Vagina (tissue), 2 donors: Measurements from ENCODE around the gene TRAPPC2L. TPM values are rescaled to one million over a fixed set of nuclear protein-coding genes. Genes with fewer than 3 reads are reported as not detected.

ENCODE experiments used
- DNase-seq, 2 donors: peaks; one replicate each; pipeline ENCODE4 v3.0.0-alpha.2; 2017; ENCODE audit errors: extremely low spot score in 2 of 2
- H3K27ac ChIP-seq: fragments of 200-600 bp; sonication (generic); one replicate; pipeline ENCODE4 v1.5.1; 2019
- H3K27me3 ChIP-seq: fragments of 200-600 bp; sonication (generic); one replicate; pipeline ENCODE4 v1.5.1; 2019
- H3K36me3 ChIP-seq, 2 donors: fragments of 200-600 bp; sonication (generic); one replicate each; pipeline ENCODE4 v1.5.1; 2017 to 2019
- H3K4me1 ChIP-seq: fragments of 200-600 bp; sonication (generic); one replicate; pipeline ENCODE4 v1.5.1; 2019
- H3K4me3 ChIP-seq, 2 donors: fragments of 200-600 bp; sonication (generic); 1 replicate in 1 of 2; 2 replicates in 1 of 2; pipeline ENCODE4 v1.5.1; 2016 to 2019
- H3K9me3 ChIP-seq: fragments of 200-600 bp; sonication (generic); one replicate; pipeline ENCODE4 v1.5.1; 2019
- CTCF ChIP-seq, 3 experiments: fragments of 450-650 bp in 2 of 3; fragments of 200-600 bp in 1 of 3; sonication (generic) in 1 of 3; IDR thresholded peaks; one replicate each; pipeline ENCODE4 v1.5.1; 2017 to 2019; ENCODE audit warnings: antibody characterized with exemption in 3 of 3, mild to moderate bottlenecking in 2 of 3, moderate library complexity in 2 of 3
- POLR2A ChIP-seq, 2 donors: fragments of 450-650 bp; IDR thresholded peaks; one replicate each; pipeline ENCODE4 v1.6.1; 2017; ENCODE audit warnings: antibody characterized with exemption in 2 of 2, mild to moderate bottlenecking in 2 of 2, moderate library complexity in 2 of 2
- POLR2AphosphoS5 ChIP-seq, 2 donors: sonication (generic); formaldehyde crosslinking; IDR thresholded peaks; one replicate each; pipeline ENCODE4 v1.9.0; 2017; ENCODE audit warnings: antibody characterized with exemption in 2 of 2, mild to moderate bottlenecking in 2 of 2, low read depth in 1 of 2; ENCODE audit not compliant: insufficient read depth in 1 of 2
- intact Hi-C: fragments of 100-400 bp; cut with DNase I; formaldehyde crosslinking; loops from one replicate; pipeline ENCODE4 v1.15.1; 2023
- total RNA-seq: library from RNA; depleted of rRNA; stranded (reverse); fragments of >200 nt; gene quantifications from one replicate; pipeline ENCODE4 v1.2.3, GENCODE V29; 2016

Gene TRAPPC2L
- total RNA-seq, 1 donor from 2014 or later, result 50.8 TPM

DNA sequence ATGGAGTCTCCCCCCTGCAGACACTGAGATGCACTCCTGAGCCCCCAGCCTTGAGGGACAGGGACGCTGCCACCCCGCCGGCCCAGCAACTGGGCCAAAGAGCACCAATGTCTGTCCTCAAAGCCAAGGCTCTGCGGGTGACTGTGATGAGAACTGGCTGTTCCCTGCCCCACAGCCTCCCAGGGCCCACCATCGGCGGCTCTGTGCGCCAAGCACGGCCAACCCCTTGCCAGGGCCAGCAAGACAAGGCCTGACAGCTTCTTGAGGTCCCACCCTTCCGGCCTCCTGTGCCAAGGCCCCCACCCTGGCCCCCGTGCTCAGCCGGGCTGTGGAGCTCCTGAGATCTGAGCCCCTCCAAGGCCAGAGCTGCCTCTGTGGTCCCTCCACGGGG, 43.7 kb downstream of the TRAPPC2L start:
- Histone ChIP-seq H3K9me3 (no peaks in the 10 kb centered on the region), H3K27me3 (no peaks in the 10 kb centered on the region), H3K4me3 (no peak overlapping the region), H3K4me1 (no peaks in the 10 kb centered on the region), H3K27ac (no peak overlapping the region), H3K36me3 (no peaks in the 10 kb centered on the region)
- TF ChIP-seq CTCF (IDR thresholded peaks at IDR 0.05) (no peak), POLR2A (IDR thresholded peaks at IDR 0.05) (no peak), POLR2AphosphoS5 (IDR thresholded peaks at IDR 0.05; ENCODE audit: insufficient read depth in 1 of 2, low read depth in 1 of 2) (no peak)
- no peak for DNase-seq
- intact Hi-C loops, result no loop called here

GRCh38 chr16:88901718-88902337, 44.9 kb downstream of the TRAPPC2L start:
- intact Hi-C loops, result no loop called here
- no peak for TF ChIP-seq CTCF (IDR thresholded peaks at IDR 0.05)
- no peak for TF ChIP-seq POLR2AphosphoS5 (IDR thresholded peaks at IDR 0.05; ENCODE audit: insufficient read depth in 1 of 2, low read depth in 1 of 2)
- TF ChIP-seq POLR2A (IDR thresholded peaks at IDR 0.05), result no peak
- Histone ChIP-seq H3K36me3 (no peaks in the 10 kb centered on the region), H3K27ac (no peak overlapping the region), H3K27me3 (no peaks in the 10 kb centered on the region), H3K4me1 (no peaks in the 10 kb centered on the region), H3K4me3 (no peak overlapping the region), H3K9me3 (no peaks in the 10 kb centered on the region)
- DNase-seq, result no peak

- H3K4me1 ChIP-seq, result no peaks in the 10 kb centered on the region
- intact Hi-C loops, result no loop called here
These were observed 45.8 kb downstream of the TRAPPC2L start for GRCh38 chr16:88902744-88903143.

GRCh38 chr16:88903267-88903666, 46.3 kb downstream of the TRAPPC2L start:
- Histone ChIP-seq H3K36me3 (no peaks in the 10 kb centered on the region), H3K27ac (no peak overlapping the region), H3K4me1 (no peaks in the 10 kb centered on the region), H3K4me3 (no peak overlapping the region), H3K9me3 (no peaks in the 10 kb centered on the region), H3K27me3 (no peaks in the 10 kb centered on the region)
- intact Hi-C loops, result no loop called here
- DNase-seq, result no peak
- no peak for TF ChIP-seq CTCF (IDR thresholded peaks at IDR 0.05)
- TF ChIP-seq POLR2AphosphoS5 (IDR thresholded peaks at IDR 0.05; ENCODE audit: insufficient read depth in 1 of 2, low read depth in 1 of 2), result no peak
- no peak for TF ChIP-seq POLR2A (IDR thresholded peaks at IDR 0.05)

More at GRCh38 chr16:88902744-88903143, 45.8 kb downstream of the TRAPPC2L start:
- Histone ChIP-seq H3K4me3 (no peak overlapping the region), H3K9me3 (no peaks in the 10 kb centered on the region), H3K36me3 (no peaks in the 10 kb centered on the region), H3K27ac (no peak overlapping the region), H3K27me3 (no peaks in the 10 kb centered on the region)
- TF ChIP-seq POLR2A (IDR thresholded peaks at IDR 0.05) (no peak), POLR2AphosphoS5 (IDR thresholded peaks at IDR 0.05; ENCODE audit: insufficient read depth in 1 of 2, low read depth in 1 of 2) (no peak), CTCF (IDR thresholded peaks at IDR 0.05) (no peak)
- no peak for DNase-seq

DNA sequence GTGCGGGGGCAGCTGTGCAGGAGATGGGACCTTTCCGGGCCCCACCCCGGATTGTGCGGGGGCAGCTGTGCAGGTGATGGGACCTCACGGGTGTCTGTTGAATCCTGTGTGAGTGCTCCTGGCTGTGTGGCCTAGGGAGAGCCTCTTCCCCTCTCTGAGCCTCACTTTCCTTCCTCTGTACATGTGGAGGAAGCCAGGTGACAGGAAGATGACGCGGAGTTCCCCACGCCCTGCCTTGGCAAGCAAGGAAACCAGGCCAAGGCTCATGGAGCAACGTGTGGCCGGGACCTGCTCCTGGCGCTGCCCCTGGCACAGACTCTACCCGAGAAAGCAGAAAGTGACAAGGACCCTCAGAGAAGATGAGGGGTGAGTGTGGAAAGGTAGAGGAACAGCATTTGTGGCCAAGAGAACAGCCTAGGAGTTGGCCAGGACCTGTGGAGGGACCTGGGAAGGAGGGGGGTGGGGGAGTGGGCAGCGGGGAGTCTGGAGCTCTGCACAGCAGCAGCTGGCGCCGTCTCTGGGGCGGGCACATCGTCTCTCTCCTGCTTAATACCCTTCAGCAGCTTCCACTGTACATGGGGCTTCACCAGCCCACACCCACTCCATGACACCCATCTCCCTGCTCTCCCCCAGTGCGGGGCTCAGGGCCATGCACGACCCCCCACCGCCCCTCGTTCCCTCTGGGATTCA, 47.9 kb downstream of the TRAPPC2L start:
- TF ChIP-seq POLR2AphosphoS5 (IDR thresholded peaks at IDR 0.05; ENCODE audit: insufficient read depth in 1 of 2, low read depth in 1 of 2) (no peak), CTCF (IDR thresholded peaks at IDR 0.05) (no peak), POLR2A (IDR thresholded peaks at IDR 0.05) (no peak)
- no peak overlapping the region for H3K4me3 ChIP-seq
- H3K27ac ChIP-seq, result no peak overlapping the region

More for the DNA sequence above, 47.9 kb downstream of the TRAPPC2L start:
- intact Hi-C loops, result no loop called here
- no peaks in the 10 kb centered on the region for H3K27me3 ChIP-seq
- no peaks in the 10 kb centered on the region for H3K36me3 ChIP-seq
- no peaks in the 10 kb centered on the region for H3K4me1 ChIP-seq
- H3K9me3 ChIP-seq, result no peaks in the 10 kb centered on the region
- DNase-seq, result no peak
